Stimulated activated CD4-positive, alpha-beta T cell treated with anti-CD3 and anti-CD28 coated beads, Interleukin-4, amount 100 ng/mL, for 24 hours (primary cell): Measurements from ENCODE around the gene KLF13.

Experiments used
- DNase-seq: peaks from one replicate; pipeline ENCODE4 v3.0.0-alpha.2; 2020

Gene KLF13

DNA sequence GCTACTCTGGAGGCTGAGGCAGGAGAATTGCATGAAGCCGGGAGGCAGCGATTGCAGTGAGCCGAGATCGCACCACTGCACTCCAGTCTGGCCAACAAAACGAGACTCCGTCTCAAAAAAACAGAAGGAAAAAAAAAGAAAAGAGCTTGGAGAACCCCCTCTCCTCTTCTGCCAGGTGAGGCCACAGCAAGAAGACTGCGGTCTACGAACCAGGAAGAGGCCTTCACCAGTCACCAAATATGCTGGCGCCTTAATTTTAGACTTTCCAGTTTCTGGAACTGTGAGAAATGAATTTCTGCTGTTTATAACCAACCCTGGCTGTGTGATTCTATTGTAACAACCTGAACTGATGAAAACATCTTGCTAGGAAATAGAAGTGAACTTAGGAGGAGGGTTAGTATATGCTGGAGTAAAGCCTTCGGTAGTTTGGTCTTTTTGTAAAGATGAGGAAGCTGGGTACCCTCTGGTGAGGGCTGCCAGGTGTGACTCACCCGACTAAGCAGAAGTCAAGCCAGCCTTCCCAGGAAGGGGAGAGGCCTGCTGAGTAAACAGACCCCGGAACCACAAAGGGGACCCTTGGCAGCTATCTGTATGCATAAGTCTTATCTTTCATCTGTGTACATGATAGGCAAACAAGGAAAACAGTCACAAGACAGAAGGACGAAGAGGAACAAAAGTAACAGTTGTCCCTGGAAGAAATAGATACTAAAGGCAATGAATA is 78.7 kb downstream of the KLF13 start:
- DNase-seq, result no peak

GRCh38 chr15:31407376-31407775 is 80.7 kb downstream of the KLF13 start:
- DNase-seq, result no peak

GRCh38 chr15:31407851-31408250 is 81.2 kb downstream of the KLF13 start:
- no peak for DNase-seq

DNA sequence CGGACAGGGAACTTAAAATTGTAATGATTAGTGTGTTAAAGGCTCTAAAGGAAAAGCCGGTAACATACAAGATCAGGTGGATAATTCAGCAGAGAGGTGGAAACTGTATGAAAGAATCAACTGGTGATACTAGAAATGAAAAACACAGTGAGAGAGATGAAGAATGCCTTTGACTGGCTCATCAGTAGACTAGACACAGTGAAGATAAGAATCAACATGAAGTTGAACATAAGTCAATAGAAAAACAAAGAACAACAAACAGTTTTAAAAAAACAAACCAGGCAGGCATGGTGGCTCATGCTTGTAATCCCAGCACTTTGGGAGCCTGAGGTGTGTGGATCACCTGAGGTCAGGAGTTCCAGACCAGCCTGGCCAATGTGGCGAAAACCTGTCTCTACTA is 82.1 kb downstream of the KLF13 start:
- no peak for DNase-seq

GRCh38 chr15:31409171-31409570 is 82.5 kb downstream of the KLF13 start:
- DNase-seq, result no peak

DNA sequence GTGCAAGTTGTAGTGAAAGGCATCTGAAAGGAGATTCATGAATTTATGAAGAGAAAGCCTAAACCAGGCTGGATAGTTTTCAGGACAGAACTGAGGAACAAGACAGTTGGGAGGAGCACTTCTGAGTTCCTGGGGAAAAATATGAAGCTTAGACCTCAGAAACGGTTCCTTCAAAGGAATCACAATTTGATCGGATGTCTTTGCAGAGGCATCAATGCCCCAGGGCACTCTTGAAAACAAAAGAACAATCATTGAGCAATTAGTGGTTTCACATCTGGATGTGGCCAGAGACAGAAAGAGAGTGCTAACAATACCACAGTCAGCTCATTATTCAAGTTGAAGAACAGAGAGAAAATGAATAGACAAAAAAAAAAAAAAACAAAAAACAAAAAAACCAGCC is 86.2 kb downstream of the KLF13 start:
- no peak for DNase-seq

- DNase-seq, result no peak
These were observed 88.6 kb downstream of the KLF13 start for GRCh38 chr15:31415201-31415600.

GRCh38 chr15:31419820-31420219 is 93.2 kb downstream of the KLF13 start:
- no peak for DNase-seq

GRCh38 chr15:31427411-31427810 is 100.8 kb downstream of the KLF13 start:
- no peak for DNase-seq
